Measurements from ENCODE around the gene GDF9. TPM values are rescaled to one million over a fixed set of nuclear protein-coding genes. Genes with fewer than 3 reads are reported as not detected.

The GDF9 gene
- total RNA-seq, 1 experiment from 2014 or later: 0.24 TPM

- no peaks in the 10 kb centered on the region for H3K27me3 ChIP-seq (ENCODE audit: insufficient read depth, low read length)
- H3K4ac ChIP-seq (ENCODE audit: low read depth, low read length): no peak overlapping the region
- no peak overlapping the region for H3T11ph ChIP-seq (ENCODE audit: low read length)
- H3K9me3 ChIP-seq (ENCODE audit: control insufficient read depth, low read depth, low read length): no peaks in the 10 kb centered on the region
- H4K91ac ChIP-seq (ENCODE audit: insufficient read length, low read depth, low read length): no peak overlapping the region
- no peak overlapping the region for H2BK12ac ChIP-seq (ENCODE audit: insufficient read length, low read depth, low read length)
- no CpG with 5 or more reads among the region's 1 CpG for WGBS (ENCODE audit: extremely low coverage, insufficient read length, low lambda C conversion rate)
- Mint-ChIP-seq H3K36me3 (ENCODE audit: insufficient read depth in 1 of 3, low read depth in 3 of 3) (peaks cover 29 to 81% (median 79%) of the 10 kb centered on the region in 3 experiments; a peak in 6 of 7 replicates), H3K9me3 (no peaks in the 10 kb centered on the region), H3K27me3 (ENCODE audit: low read depth) (no peaks in the 10 kb centered on the region), H3K4me1 (peaks cover 0 to 2% of the 10 kb centered on the region in 2 experiments; a peak in 1 of 4 replicates), H3K27ac (no peak overlapping the region), H3K4me3 (no peak overlapping the region)
- no peak overlapping the region for H2AFZ ChIP-seq (ENCODE audit: low read length)
- H3K79me1 ChIP-seq (ENCODE audit: insufficient read depth, low read depth, low read length, poor library complexity, severe bottlenecking): no peaks in the 10 kb centered on the region
- DNase-seq: no peak
- no peak overlapping the region for H3K18ac ChIP-seq (ENCODE audit: insufficient read length, low read depth, low read length)
- H3K4me2 ChIP-seq (ENCODE audit: insufficient read depth, insufficient read length, low read length): no peak overlapping the region
- H2BK20ac ChIP-seq (ENCODE audit: low read depth, low read length, poor library complexity, severe bottlenecking): no peak overlapping the region
- no peak overlapping the region for H2BK15ac ChIP-seq (ENCODE audit: low read depth, low read length)
- no peak overlapping the region for H2BK120ac ChIP-seq (ENCODE audit: low read depth, low read length, poor library complexity, severe bottlenecking)
- no peaks in the 10 kb centered on the region for H3K23me2 ChIP-seq (ENCODE audit: insufficient read length, low read depth, low read length, poor library complexity, severe bottlenecking)
- H3K23ac ChIP-seq (ENCODE audit: insufficient read length, low read depth, low read length): no peak overlapping the region
- no peak overlapping the region for H4K8ac ChIP-seq (replicated peaks; ENCODE audit: insufficient read length, low read depth, low read length)
- H4K20me1 ChIP-seq (ENCODE audit: control insufficient read depth, insufficient read depth, insufficient read length): no peaks in the 10 kb centered on the region
- H3K27ac ChIP-seq (ENCODE audit: insufficient read length, low read depth, low read length): no peak overlapping the region
- H4K5ac ChIP-seq (ENCODE audit: insufficient read length, low read depth, low read length): no peak overlapping the region
- H3K56ac ChIP-seq (ENCODE audit: insufficient read length, low read depth, low read length): no peak overlapping the region
- TF ChIP-seq CTCF (conservative IDR thresholded peaks at IDR 0.05): no peak
- H2AK5ac ChIP-seq (ENCODE audit: insufficient read length, low read length): no peak overlapping the region
- no peaks in the 10 kb centered on the region for H3K79me2 ChIP-seq (ENCODE audit: insufficient read depth, low read length)
- H3K14ac ChIP-seq (ENCODE audit: insufficient read depth, low read length): no peak overlapping the region
- H2BK5ac ChIP-seq (ENCODE audit: insufficient read length, low read length): no peak overlapping the region
- no peak overlapping the region for H3K9ac ChIP-seq (ENCODE audit: extremely low read depth, insufficient read length, low read length)
- no peaks in the 10 kb centered on the region for H3K4me1 ChIP-seq (ENCODE audit: insufficient read depth, low read length)
Observed at GRCh38 chr5:132887283-132887682, 21.0 kb upstream of the GDF9 start.
